ENCODE data around the gene KRT13. TPM values are rescaled to one million over a fixed set of nuclear protein-coding genes. Genes with fewer than 3 reads are reported as not detected.

The KRT13 gene
- total and polyA plus RNA-seq, 12 donors = 0.54 to 20.0 (median 3.5) TPM; not detected in 7

DNA sequence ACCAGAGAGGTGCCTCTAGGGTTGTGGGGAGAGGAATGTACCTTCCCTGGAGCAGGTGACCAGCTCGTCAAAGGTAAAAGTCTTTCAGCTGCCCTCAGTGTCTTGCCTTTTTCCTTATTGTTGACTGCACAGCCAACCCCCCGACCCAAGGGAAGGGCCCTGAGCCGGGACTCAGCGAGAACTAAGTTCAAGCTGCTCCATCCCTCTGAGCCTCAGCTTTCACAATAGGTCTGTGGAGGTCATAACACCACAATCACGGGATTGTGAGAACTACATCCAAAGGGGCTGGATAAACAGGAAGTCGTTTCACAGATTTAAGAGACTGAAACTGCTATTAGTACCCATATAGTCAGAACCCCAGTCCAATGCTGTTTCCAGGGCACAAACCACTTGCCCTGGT lies 13.1 kb downstream of the KRT13 start:
- WGBS, 4 donors = 16 to 71% (median 44%) methylated on average over 3 to 6 of the region's 6 CpGs
- Histone ChIP-seq H3K36me3 (replicated peaks in 1 of 2) (no peaks in the 10 kb centered on the region), H3K4me3 (no peak overlapping the region), H3K27me3 (no peaks in the 10 kb centered on the region), H3K9me3 (replicated peaks in 1 of 3) (no peaks in the 10 kb centered on the region), H3K27ac (peak overlapping the region in 2 of 5 donors; percentile 65 to 70), H3K4me1 (replicated peaks in 1 of 2) (peaks cover 0 to 6% of the 10 kb centered on the region in 2 donors)
- no peak for TF ChIP-seq POLR2A (IDR thresholded peaks at IDR 0.05)
- TF ChIP-seq, protein P1, sequence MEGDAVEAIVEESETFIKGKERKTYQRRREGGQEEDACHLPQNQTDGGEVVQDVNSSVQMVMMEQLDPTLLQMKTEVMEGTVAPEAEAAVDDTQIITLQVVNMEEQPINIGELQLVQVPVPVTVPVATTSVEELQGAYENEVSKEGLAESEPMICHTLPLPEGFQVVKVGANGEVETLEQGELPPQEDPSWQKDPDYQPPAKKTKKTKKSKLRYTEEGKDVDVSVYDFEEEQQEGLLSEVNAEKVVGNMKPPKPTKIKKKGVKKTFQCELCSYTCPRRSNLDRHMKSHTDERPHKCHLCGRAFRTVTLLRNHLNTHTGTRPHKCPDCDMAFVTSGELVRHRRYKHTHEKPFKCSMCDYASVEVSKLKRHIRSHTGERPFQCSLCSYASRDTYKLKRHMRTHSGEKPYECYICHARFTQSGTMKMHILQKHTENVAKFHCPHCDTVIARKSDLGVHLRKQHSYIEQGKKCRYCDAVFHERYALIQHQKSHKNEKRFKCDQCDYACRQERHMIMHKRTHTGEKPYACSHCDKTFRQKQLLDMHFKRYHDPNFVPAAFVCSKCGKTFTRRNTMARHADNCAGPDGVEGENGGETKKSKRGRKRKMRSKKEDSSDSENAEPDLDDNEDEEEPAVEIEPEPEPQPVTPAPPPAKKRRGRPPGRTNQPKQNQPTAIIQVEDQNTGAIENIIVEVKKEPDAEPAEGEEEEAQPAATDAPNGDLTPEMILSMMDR (IDR thresholded peaks at IDR 0.05) = no peak
- intact Hi-C loops (cut with DNase I) = no loop called here
- DNase-seq = peak in 4 of 7 donors; percentile 31 to 45 (median 42)

DNA sequence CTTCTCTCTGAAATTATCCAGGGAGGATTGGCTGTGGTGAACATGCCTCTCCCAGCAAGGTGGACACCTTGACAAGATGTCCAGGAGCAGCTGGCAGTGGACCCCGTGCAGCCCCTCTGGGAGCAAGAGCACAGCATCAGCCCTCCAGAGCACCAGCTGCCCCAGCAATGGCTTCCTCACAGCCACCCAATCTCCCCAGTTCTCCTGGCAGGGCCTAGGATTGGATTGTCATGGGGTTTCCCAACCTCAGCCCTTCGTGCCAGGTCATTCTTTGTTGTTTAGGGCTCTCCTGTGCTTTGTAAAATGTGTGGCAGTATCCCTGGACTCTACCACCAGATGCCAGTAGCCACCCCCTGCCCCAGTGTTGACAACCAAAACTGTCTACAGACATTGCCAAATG lies 13.9 kb downstream of the KRT13 start:
- WGBS, 4 donors = 75 to 91% (median 89%) methylated on average over 1 to 2 of the region's 2 CpGs

DNA sequence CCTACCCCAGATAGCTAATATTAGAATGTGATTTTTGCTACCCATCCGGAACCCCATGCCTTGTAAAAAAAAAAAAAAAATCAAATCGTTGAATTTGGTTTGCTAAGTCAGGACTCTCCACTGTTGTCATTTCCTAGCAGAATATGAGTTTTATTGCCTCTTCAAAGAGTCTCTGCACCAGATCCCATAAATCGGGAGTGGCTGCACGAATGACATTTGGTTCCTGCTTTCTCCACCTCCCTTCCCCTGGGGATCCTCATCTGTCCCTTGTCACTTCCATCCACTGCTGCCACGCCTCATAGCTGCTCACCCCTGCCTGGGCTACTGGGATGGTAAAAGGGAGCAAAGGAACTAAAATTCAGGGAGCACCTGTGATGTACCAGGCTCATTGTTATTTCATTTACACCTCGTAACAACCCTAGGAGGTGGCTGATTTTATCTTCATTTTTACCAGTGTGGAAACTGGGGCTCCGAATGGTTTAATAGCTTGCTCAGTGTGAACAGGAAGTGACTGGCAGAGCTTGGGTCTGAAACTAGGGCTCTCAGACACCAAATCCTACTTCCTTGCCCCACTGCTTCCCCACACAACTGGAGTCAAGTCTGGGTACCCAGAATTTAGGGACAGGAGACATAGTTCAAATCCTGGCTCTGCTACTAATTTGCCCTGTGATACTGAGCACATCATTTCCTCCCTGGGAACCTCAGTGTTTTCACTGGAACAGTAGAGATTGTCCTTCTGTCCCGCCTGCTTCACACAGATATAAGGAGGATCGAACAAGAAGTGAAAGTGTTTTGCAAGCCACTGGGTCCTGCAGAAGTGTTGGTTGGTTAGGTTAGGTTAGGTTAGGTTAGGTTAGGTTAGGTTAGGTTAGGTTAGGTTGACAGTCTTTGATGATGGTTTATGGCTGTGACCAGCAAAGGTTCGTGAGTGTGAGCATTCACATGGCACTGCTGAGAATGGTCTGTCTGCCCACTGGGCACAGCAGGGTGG lies 15.1 kb downstream of the KRT13 start:
- H3K36me3 ChIP-seq (replicated peaks in 1 of 2) = no peaks in the 10 kb centered on the region
- H3K27ac ChIP-seq = peak overlapping the region in 1 of 5 donors; percentile 22
- H3K4me3 ChIP-seq = no peak overlapping the region
- H3K4me1 ChIP-seq (replicated peaks in 1 of 2) = peaks cover 0 to 6% of the 10 kb centered on the region in 2 donors
- DNase-seq = no peak
- TF ChIP-seq POLR2A (IDR thresholded peaks at IDR 0.05) = no peak
- TF ChIP-seq, protein P1 (IDR thresholded peaks at IDR 0.05) = no peak
- intact Hi-C loops (cut with DNase I) = no loop called here
- H3K27me3 ChIP-seq = no peaks in the 10 kb centered on the region
- WGBS, 4 donors = 65 to 74% (median 71%) methylated on average over 10 of the region's 10 CpGs
- H3K9me3 ChIP-seq (replicated peaks in 1 of 3) = no peaks in the 10 kb centered on the region

More for the DNA sequence above, 13.9 kb downstream of the KRT13 start:
- peaks cover 0 to 6% of the 10 kb centered on the region in 2 donors for H3K4me1 ChIP-seq (replicated peaks in 1 of 2)
- intact Hi-C loops (cut with DNase I) = no loop called here
- no peaks in the 10 kb centered on the region for H3K36me3 ChIP-seq (replicated peaks in 1 of 2)
- no peak overlapping the region for H3K27ac ChIP-seq
- TF ChIP-seq, protein P1 (IDR thresholded peaks at IDR 0.05) = no peak
- no peak for TF ChIP-seq POLR2A (IDR thresholded peaks at IDR 0.05)
- no peak for DNase-seq
- no peaks in the 10 kb centered on the region for H3K27me3 ChIP-seq
- H3K4me3 ChIP-seq = no peak overlapping the region
- H3K9me3 ChIP-seq (replicated peaks in 1 of 3) = no peaks in the 10 kb centered on the region

DNA sequence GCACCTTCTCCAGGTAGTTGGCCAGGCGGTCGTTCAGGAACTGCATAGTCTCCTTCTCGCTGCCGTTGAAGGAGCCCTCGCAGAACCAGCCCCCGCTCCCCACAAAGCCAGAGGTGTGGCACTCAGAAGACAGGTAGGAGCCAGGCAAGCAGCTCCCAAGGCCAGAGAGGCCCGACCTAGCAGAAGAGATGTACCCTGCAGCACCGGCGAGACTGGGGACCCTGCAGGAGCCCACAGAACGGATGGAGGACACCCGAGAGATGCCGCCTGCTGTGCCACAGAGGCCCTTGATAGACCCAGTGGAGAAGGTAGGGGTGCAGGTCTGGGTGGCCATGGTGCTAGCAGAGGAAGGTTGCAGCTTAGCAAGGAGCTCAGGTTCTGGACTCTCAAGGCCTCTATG lies 15.9 kb downstream of the KRT13 start, which contains the start of gene KRT36:
TSS of gene KRT36 (minus strand) at position 380 of the 400 bp plus-strand sequence. CDS start at position 334, 46 bp downstream.
- no peak for DNase-seq
- no peaks in the 10 kb centered on the region for H3K36me3 ChIP-seq (replicated peaks in 1 of 2)
- TF ChIP-seq, protein P1 (IDR thresholded peaks at IDR 0.05) = no peak
- TF ChIP-seq POLR2A (IDR thresholded peaks at IDR 0.05) = no peak
- H3K9me3 ChIP-seq (replicated peaks in 1 of 3) = no peaks in the 10 kb centered on the region
- no peaks in the 10 kb centered on the region for H3K27me3 ChIP-seq
- peaks cover 0 to 6% of the 10 kb centered on the region in 2 donors for H3K4me1 ChIP-seq (replicated peaks in 1 of 2)
- WGBS, 4 donors = 92 to 94% (median 92%) methylated on average over 6 to 12 of the region's 12 CpGs
- no peak within 1 kb of the TSS for H3K4me3 ChIP-seq
- intact Hi-C loops (cut with DNase I) = no loop called here
- peak within 1 kb of the TSS in 1 of 5 donors; percentile 22 for H3K27ac ChIP-seq
